GM18505 (cell line): ENCODE measurements around the gene ATF7.

ENCODE experiments used
- ATAC-seq: cut with Tn5 transposase; IDR thresholded peaks from one replicate; pipeline ENCODE4 v1.9.1; 2021; ENCODE audit not compliant: unreplicated experiment
- POLR2A ChIP-seq: IDR thresholded peaks from 4 replicates; pipeline ENCODE4 v1.6.1; 2011; ENCODE audit warnings: borderline replicate concordance; ENCODE audit not compliant: insufficient read depth, insufficient read length; ENCODE audit errors: extremely low read depth

ATF7 gene

DNA sequence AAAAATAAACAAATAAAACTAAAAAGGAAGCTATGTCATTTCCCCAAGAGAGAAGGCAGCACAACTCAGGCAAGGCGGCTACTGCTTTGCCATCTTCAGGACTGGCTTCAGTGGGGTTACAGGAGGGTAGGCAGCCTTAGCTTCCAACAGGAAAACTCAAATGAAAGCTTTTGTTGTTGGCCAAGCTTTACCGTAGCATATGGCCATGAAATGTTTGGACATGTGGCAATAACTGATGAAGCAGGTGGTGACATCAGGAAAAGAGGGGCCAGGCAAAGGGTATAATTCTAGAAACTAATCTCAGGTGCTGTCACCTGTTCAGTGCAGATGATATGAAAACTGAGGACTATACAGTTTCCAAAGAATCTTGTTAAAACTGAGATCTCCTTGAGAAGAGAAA is 96.1 kb downstream of the ATF7 start:
- no peak for ATAC-seq
- TF ChIP-seq POLR2A = no peak

DNA sequence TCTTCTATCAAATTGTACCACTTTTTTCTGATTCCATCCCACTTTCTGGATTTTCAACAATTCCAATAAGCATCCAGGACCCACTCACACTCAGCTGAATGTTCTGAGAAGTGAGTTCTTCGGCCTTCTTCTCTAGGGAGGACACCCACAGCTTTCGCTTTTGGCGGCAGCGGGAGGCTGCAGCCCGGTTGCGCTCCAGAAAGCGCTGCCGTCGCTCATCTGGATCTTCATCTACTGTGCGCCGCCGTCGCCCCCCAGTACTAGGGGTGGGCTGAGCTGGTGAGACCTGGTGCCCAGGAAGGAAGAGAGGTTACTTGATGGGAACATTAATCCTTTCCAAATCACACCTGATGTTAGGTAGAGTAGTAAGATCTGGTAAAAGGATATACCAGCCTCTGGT is 101.7 kb downstream of the ATF7 start:
- no peak for ATAC-seq
- no peak for TF ChIP-seq POLR2A

DNA sequence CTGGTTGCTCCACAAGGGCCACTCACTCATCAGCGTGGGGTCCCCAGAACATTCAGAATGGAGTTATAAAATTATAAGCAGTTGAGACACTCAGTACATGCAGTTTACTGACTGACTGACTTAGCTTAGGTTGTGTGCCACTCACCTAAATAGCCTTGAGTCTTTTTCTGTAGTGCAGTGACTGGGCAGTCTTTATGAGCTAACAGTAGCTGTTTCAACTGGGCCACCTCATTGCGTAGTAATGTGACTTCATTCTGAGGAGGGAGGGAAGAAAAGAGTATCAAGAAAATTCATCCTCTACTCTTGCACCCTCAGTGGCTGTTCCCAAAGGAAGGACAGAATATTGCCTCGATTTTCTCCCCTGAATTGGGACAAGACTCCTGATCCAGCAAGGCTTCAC is 103.1 kb downstream of the ATF7 start:
- ATAC-seq = no peak
- TF ChIP-seq POLR2A = no peak

DNA sequence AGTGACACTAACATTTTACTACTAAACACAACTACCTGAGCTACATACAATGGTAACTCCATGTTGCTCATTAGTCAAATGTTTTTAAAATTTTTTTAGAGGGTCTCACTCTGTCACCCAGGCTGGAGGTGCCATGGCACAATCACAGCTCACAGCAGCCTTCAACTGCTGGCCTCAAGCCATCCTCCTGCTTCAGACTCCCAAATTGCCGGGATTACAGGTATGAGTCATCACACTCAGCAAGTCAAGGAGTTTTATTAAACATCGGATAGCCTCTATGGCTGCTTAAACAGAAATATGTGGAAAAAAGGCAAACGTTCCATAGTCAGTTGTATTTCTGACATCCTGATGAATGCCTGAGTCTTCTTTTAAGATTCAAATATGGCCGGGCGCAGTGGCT is 107.8 kb downstream of the ATF7 start:
- ATAC-seq = no peak
- TF ChIP-seq POLR2A = no peak

DNA sequence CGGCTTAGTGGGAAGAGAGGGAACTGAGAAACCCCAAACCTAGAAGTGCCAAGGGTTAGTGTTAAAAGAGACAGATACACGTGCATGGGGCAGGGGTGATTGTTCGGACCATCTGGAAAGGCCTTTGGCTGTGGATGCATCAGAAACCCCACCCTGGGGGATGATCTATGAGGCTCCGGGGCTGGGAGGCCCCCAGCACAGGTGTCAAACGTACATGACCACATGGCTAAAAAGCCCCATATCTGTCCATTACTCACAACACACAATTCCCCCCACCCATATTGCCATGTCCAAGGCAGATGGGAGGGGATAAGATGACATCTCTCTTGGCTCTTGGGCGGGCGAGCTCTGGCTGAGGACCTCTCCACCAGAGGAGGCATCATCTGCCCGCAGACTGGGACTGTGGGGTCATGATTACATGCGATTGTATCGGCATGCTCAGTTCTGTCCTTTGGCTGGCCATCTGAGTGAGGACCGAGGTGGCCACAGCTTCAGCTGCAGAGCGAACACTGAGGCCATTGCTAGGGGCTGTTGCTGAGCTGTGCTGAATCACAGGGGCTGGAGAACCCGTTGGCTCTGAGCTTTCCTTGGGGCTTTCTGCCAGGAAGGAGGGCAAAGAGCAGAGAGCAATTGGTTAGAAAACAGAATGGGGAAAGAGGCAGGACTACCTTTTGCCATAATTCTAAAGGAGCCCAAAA is 109.3 kb downstream of the ATF7 start:
- TF ChIP-seq POLR2A = no peak
- no peak for ATAC-seq

DNA sequence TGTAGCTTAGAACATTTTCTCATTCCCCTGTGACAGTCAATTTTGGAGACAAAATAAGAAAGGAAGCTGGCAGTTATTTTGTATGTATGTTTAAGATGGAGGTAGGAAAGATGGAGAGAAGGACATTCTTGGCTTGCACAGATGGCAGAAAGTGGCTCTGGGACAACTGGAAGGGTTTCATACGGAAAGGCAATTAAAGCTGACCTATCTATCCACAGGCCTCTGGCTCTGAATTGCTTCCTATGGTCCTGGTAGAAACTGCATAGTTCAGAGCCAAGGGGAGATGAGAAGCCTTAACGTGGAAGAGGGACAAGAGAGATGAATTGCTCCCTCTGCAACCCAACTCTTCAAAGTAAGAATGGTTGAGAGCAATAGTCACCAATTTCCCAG is 110.9 kb downstream of the ATF7 start:
- ATAC-seq = no peak

DNA sequence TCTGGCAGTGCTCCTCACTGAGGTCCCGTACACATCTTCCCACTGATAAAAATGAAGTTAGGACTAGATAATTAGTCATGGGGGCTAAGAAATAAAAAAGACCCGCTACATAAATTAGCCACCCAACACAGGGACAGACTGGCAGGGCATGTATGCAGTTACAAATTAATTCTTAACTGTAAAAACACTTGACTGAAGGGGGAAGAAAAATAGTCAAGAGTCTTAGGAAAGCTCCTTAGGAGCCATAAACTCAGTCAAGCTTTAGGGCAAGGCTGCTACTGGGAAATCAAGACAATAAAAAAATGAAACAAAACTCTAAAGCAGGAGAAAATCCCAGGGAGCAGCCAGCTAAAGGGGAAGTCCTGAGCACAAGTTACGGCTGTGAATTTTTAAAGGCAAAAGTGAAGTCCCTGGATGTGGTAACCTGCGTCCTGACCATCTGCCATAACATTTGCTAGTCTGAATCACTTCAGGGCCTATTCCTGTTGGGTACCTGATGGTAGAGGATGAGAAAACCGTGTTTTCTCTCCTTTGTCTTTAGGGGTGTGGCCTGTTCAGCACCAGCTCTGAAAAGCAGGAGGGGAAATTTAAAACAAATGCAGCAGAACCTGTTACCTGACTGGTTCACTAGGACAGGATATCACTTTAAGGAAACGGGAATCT is 111.4 kb downstream of the ATF7 start:
- no peak for ATAC-seq
- no peak for TF ChIP-seq POLR2A

More for the DNA sequence above, 110.9 kb downstream of the ATF7 start:
- no peak for TF ChIP-seq POLR2A

DNA sequence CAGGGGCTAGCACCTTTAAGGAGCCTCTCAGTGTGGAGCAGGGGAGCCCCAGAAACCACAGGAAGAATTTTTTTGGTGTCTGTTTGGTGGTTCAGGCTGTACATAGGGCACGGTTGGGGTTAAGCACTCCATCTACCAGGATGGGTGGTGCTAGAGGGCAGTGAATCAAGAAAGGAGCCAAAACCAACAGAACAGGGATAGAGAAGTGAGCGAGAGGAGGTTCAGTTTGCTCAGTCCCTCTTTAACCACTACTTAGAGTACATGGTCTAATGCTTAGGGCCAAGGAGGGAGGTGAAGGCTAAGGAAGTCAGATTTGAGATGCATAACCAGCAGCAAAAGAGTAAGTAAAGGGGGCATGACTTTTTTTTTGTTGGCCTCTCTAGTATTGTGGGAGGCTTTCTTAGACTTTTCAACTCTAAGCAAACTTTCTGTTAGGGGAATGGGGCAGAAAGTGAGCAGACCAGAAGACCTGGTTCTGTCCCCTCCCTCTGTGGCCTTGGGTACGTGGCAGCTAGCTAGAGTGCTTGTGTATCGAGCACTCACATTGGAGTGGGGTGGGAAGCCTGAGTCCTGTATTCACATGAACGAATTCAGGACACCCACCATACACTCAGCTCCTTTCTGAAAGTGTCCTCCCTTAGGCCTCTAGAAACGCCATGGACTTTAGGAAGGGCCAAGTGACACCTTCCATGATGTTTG is 112.3 kb downstream of the ATF7 start:
- no peak for ATAC-seq

DNA sequence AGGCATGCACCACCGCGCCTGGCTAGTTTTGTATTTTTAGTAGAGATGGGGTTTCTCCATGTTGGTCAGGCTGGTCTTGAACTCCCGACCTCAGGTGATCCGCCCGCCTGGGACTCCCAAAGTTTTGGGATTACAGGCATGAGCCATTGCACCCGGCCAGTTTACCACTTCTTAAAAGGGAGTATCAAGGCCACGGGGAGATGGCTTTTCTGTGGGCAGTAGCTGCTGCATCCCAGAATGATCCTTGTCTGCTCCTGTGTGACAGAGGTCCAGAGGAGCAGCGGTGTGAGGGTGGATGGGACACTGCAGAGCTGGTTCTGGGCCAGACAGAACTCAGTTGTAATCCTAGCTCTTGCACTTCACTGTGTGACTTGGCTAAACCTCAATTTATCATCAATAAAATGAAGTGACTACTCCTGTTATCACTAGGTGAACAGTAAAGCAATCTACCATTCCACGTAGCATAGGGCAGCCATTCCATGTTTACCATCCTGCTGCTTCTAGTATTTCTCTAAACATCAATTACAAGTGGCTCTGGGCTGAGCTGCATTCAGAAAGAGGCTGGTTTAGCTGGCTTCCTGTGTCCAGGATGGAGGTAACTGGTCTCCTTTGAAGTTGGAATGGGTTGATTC is 115.9 kb downstream of the ATF7 start:
- no peak for ATAC-seq
- no peak for TF ChIP-seq POLR2A

More for the DNA sequence above, 112.3 kb downstream of the ATF7 start:
- TF ChIP-seq POLR2A = no peak

DNA sequence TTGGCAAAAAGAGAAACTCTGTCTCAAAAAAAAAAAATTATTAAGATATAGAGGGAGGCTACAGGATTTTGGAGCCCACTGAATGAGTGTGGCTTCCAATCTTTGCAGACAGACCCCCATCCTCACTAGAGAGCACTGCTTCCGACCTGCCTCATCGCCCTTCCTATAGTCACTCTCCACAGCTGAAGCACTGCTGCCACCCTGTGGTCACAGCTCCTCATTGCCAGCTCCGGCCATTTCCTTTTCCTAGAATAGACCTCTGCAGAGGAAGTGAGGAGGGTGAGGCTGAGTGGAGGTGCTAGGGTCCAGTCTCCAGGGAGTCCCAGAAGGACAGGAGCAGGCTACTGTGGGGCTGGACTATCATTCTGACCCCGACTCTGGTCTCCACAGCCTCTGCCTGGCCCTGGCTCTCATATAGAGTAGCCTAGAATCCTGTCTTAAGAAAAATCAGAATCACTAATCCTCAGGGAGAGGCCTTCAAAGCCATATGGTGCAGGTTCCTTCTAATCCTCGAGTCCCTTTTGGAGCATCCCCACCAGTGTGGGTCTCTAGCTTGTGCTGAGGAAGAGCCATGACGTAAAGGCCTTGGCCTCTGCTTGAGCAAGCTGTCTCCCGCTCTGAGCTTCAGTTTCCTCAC is 117.5 kb downstream of the ATF7 start:
- TF ChIP-seq POLR2A = no peak
- ATAC-seq = peak; percentile 84

DNA sequence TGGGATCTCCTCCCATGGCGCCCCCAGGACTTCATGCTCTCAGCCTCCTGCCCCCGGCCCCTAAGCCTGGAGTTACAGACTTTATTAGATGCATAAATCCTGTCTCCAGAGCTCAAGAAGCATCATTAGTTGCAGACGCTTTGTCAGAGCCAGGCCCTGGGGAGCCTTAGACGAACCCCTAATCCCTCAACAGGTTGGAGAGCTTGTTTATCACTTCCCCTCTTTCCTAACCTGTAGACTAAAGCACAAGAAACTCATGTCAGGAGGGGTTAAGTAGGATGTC is 118.6 kb downstream of the ATF7 start:
- no peak for ATAC-seq
- TF ChIP-seq POLR2A = no peak

DNA sequence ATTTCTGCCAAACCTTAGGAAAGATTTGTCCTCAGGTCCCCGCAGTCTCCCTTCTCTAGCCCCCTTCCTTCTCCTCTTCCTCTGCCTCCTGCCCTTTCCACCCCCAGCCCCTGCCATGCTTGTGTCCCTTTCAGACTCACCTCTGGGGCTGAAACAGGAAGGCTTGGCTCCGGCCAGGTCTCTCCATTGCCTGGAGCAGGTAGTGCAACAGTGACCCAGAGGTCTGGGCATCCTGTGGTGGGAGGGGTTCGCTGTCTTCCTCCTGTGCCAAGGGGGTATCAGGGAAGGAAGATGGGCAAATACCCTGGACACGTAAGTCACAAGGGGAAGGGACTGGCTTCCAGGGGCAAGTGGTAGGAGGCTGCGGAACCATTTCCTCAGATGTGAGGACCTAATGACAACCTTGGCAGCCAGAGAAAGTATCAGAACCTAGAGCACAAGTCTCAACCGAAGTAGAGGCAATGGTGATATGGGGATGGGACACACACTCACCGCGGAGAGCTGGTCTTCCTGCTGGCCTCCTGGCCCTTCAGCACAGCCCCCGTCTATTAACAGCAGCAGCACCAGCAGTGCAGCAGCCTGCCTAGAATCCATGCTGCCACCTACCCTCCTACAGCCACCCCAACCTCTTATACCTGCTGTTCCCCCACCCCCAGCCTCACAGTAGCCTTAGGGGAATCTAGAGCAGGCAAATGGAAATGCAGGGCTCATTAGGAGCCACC is 119.1 kb downstream of the ATF7 start, which contains the start of gene NPFF:
NPFF (minus strand) TSS at position 604 of the 722 bp plus-strand sequence; CDS start at position 594, 10 bp downstream.
- TF ChIP-seq POLR2A = no peak
- no peak for ATAC-seq

DNA sequence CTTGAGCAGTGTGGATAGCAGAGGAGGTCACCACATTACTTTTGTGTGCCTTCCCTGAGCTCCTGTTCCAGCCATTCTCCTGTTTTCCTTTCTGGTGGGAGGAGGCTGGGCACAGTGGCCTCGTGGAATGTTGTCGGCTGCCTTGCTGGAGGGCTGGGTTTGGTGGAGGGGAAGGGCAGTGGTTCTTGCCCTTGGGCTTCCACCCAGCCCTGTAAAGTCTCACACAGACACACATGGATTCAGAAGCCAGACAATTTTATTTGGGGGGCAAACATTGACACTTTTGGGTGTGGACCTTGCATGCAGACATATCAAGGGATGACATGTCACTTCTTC is 119.8 kb downstream of the ATF7 start:
- TF ChIP-seq POLR2A = no peak

More for the DNA sequence above, 119.8 kb downstream of the ATF7 start:
- ATAC-seq = no peak
